Suprapubic skin (tissue), 4 donors: ENCODE measurements around the gene ZC3H12C.

Source experiments
- POLR2A ChIP-seq, 2 donors: fragments of 450-650 bp; IDR thresholded peaks; one replicate each; pipeline ENCODE4 v1.6.1; 2017; ENCODE audit warnings: antibody characterized with exemption in 2 of 2, mild to moderate bottlenecking in 2 of 2, moderate library complexity in 2 of 2
- POLR2AphosphoS5 ChIP-seq, 3 donors: sonication (generic); formaldehyde crosslinking; IDR thresholded peaks; one replicate each; pipeline ENCODE4 v1.6.1; 2017; ENCODE audit warnings: antibody characterized with exemption in 3 of 3
- TF ChIP-seq, protein P1 (sequence below), 2 donors: fragments of 200-600 bp in 1 of 2; fragments of 450-650 bp in 1 of 2; sonication (generic) in 1 of 2; IDR thresholded peaks; one replicate each; pipeline ENCODE4 v1.5.1; 2016 to 2019; ENCODE audit warnings: antibody characterized with exemption in 2 of 2, mild to moderate bottlenecking in 1 of 2, moderate library complexity in 1 of 2

DNA sequence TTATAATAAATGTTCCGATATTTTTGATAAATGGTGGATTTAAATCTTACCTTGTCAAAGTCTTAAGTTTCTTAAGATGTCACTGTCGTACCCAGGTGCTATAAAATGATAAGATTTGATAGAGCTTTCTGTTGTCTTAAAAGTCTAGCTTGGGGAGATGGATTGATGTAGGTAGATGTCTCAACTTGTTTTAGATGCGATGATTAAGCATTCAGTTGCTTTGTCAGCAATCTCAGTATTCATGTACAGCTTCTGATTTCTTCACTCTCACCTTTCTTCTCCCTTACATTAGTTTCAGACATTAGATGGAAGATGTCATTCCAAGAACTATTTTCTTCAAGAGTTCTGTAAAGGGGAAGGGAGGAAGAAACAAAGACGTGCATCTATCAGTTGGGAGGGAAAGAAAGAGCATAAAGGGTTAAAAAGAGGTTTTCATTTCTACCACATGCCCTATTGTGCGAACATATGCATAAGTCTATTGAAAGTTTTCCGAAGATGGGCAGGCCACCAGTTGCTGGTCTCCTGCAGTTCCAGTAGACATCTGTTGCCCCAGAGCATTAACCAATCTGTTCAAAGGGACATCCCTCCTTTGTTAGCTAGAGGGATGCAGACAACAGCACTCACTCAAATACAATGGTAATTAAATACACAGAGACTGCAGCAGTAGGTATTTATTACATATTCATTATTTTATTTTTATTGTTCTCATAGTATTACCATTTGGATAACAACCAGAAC is 38.4 kb downstream of the ZC3H12C start:
- TF ChIP-seq, protein P1, sequence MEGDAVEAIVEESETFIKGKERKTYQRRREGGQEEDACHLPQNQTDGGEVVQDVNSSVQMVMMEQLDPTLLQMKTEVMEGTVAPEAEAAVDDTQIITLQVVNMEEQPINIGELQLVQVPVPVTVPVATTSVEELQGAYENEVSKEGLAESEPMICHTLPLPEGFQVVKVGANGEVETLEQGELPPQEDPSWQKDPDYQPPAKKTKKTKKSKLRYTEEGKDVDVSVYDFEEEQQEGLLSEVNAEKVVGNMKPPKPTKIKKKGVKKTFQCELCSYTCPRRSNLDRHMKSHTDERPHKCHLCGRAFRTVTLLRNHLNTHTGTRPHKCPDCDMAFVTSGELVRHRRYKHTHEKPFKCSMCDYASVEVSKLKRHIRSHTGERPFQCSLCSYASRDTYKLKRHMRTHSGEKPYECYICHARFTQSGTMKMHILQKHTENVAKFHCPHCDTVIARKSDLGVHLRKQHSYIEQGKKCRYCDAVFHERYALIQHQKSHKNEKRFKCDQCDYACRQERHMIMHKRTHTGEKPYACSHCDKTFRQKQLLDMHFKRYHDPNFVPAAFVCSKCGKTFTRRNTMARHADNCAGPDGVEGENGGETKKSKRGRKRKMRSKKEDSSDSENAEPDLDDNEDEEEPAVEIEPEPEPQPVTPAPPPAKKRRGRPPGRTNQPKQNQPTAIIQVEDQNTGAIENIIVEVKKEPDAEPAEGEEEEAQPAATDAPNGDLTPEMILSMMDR (IDR thresholded peaks at IDR 0.05): no peak
- no peak for TF ChIP-seq POLR2AphosphoS5 (IDR thresholded peaks at IDR 0.05)
- TF ChIP-seq POLR2A (IDR thresholded peaks at IDR 0.05): no peak
